WI38 (cell line): ENCODE measurements around the gene GABRP.

ENCODE experiments used
- H3K4me3 ChIP-seq: 2 replicates; pipeline ENCODE4 v1.5.1; 2011; ENCODE audit warnings: low read depth, mild to moderate bottlenecking, control low read depth, low read length
- TF ChIP-seq, protein P1 (sequence below): IDR thresholded peaks from 2 replicates; pipeline ENCODE4 v1.5.1; 2012; ENCODE audit warnings: low read depth, mild to moderate bottlenecking, control low read depth, low read length

The GABRP gene

DNA sequence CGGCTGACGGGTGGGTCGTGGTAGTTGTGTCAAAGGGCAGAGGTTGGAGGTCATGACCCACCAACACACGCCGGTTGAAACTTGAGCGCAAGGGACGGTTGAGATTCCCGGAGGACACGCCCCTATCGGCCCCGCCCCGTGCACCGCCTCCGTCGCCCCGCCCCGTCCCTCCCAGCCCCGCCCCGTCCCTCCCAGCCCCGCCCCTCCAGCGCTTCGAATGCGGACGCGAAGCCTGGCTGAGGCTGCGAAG is 78.1 kb downstream of the GABRP start:
- TF ChIP-seq, protein P1, sequence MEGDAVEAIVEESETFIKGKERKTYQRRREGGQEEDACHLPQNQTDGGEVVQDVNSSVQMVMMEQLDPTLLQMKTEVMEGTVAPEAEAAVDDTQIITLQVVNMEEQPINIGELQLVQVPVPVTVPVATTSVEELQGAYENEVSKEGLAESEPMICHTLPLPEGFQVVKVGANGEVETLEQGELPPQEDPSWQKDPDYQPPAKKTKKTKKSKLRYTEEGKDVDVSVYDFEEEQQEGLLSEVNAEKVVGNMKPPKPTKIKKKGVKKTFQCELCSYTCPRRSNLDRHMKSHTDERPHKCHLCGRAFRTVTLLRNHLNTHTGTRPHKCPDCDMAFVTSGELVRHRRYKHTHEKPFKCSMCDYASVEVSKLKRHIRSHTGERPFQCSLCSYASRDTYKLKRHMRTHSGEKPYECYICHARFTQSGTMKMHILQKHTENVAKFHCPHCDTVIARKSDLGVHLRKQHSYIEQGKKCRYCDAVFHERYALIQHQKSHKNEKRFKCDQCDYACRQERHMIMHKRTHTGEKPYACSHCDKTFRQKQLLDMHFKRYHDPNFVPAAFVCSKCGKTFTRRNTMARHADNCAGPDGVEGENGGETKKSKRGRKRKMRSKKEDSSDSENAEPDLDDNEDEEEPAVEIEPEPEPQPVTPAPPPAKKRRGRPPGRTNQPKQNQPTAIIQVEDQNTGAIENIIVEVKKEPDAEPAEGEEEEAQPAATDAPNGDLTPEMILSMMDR = no peak
- H3K4me3 ChIP-seq = peak overlapping the region; percentile 85

DNA sequence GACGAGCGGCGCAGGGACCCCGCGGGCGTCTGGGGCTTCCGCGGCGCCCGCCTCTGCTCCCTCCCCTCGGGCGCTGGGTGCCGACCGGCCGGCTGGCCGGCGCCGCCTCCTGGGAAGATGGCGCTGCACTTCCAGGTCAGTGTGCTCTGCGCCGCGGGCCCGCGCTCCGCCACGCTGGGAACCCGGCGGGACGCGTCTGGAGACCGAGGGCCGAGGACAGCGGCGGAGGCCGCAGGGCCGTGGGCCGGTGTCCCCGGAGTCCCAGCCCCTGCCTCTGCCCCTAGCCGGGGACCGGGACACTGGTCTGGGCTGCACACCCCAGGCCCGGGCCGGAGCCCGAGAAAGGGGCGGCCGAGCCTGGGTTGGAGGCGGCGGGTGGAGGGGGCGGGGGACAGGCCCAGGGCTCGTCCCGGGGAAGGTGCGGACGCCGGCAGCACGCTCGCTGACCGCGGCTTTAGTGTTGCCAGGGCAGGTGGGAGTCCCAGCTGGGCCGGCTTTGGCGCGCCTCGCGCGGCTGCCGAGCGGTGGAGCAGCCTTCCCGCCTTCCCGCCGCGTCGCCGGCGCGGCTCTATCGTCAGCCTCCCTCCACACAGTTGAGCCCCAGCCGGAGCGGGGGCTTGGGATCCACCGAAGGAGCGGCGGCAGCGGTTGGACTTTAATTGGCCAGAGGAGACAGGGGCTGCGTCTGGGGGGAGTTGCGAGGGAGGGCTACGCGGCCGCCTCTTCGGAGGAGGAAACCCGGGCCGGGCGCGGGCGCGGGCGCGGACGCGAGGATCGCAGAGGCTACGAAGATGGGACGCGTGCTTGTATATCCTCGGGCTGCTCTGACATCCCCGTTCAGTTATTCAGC is 78.6 kb downstream of the GABRP start, which contains the start of gene RANBP17:
Gene RANBP17, plus strand, starts transcription at position 102 of the 850 bp plus-strand sequence.
- peak within 1 kb of the TSS; percentile 85 for H3K4me3 ChIP-seq

DNA sequence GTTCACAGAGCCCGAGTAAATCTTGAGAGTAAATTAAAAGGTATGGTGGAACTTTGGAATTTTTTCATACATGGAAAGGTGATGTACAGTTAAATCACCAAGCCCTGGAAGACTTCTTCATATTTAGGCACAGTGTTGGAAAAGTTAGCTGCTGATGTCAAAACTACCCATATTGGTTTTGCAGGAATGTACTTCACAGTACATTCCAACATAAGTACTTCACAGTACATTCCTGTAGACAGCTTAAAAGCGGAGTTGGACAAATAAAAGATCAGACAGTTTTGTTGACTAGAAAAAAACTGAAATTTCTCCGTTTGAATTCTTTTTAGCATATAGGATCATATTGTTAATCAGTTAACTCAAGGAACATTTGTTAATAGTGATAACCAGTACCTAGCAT is 80.1 kb downstream of the GABRP start:
- H3K4me3 ChIP-seq = peak overlapping the region; percentile 85
- TF ChIP-seq, protein P1 = no peak

More for the DNA sequence above, 78.6 kb downstream of the GABRP start, which contains the start of gene RANBP17:
- TF ChIP-seq, protein P1 = no peak
